BE2C (cell line): Measurements from ENCODE around the gene COL24A1.
"Not testable (repeated sequence)": the region's sequence is repeated elsewhere in the genome, so short reads cannot be mapped to it uniquely, and the experiment has no call there.

Experiments
- DNase-seq: peaks from one replicate; pipeline ENCODE4 v3.0.0-alpha.2; 2020
- H3K27me3 ChIP-seq: fragments of 250-450 bp; sonication (Bioruptor Pico); 2 replicates; pipeline ENCODE4 v1.5.1; 2020; ENCODE audit warnings: mild to moderate bottlenecking
- H3K36me3 ChIP-seq: fragments of 250-450 bp; sonication (Bioruptor Pico); 2 replicates; pipeline ENCODE4 v1.5.1; 2020; ENCODE audit warnings: mild to moderate bottlenecking
- H3K4me1 ChIP-seq: fragments of 250-450 bp; sonication (Bioruptor Pico); 2 replicates; pipeline ENCODE4 v1.5.1; 2020
- H3K4me3 ChIP-seq: 2 replicates; pipeline ENCODE4 v1.5.1; 2011; ENCODE audit warnings: low read depth, low read length
- H3K9me3 ChIP-seq: fragments of 250-450 bp; sonication (Bioruptor Pico); 2 replicates; pipeline ENCODE4 v1.5.1; 2020
- CTCF ChIP-seq: IDR thresholded peaks from 2 replicates; pipeline ENCODE4 v1.5.1; 2012; ENCODE audit warnings: mild to moderate bottlenecking, low read depth, low read length

COL24A1 gene

GRCh38 chr1:85836736-85837135 lies 319.8 kb downstream of the COL24A1 start:
- H3K9me3 ChIP-seq = no peaks in the 10 kb centered on the region
- no peak overlapping the region for H3K4me3 ChIP-seq
- no peak for TF ChIP-seq CTCF
- no peaks in the 10 kb centered on the region for H3K27me3 ChIP-seq
- no peaks in the 10 kb centered on the region for H3K36me3 ChIP-seq
- DNase-seq = no peak
- H3K4me1 ChIP-seq = no peaks in the 10 kb centered on the region

- H3K4me1 ChIP-seq, H3K36me3 ChIP-seq: not testable (repeated sequence)
Measured at GRCh38 chr1:85833165-85833564, 323.4 kb downstream of the COL24A1 start.

GRCh38 chr1:85830837-85831236 lies 325.7 kb downstream of the COL24A1 start:
- DNase-seq = no peak
- no peaks in the 10 kb centered on the region for H3K4me1 ChIP-seq
- no peaks in the 10 kb centered on the region for H3K27me3 ChIP-seq
- no peaks in the 10 kb centered on the region for H3K9me3 ChIP-seq
- H3K4me3 ChIP-seq = no peak overlapping the region
- H3K36me3 ChIP-seq = no peaks in the 10 kb centered on the region
- no peak for TF ChIP-seq CTCF

More at GRCh38 chr1:85833165-85833564, 323.4 kb downstream of the COL24A1 start:
- not testable (repeated sequence) for DNase-seq, H3K9me3 ChIP-seq, H3K27me3 ChIP-seq, H3K4me3 ChIP-seq

GRCh38 chr1:85824066-85824840 lies 332.3 kb downstream of the COL24A1 start:
- Histone ChIP-seq H3K36me3 (no peaks in the 10 kb centered on the region), H3K4me3 (no peak overlapping the region), H3K4me1 (no peaks in the 10 kb centered on the region), H3K9me3 (no peaks in the 10 kb centered on the region), H3K27me3 (no peaks in the 10 kb centered on the region)
- DNase-seq = no peak
- no peak for TF ChIP-seq CTCF

- H3K9me3 ChIP-seq = no peaks in the 10 kb centered on the region
- H3K4me1 ChIP-seq = no peaks in the 10 kb centered on the region
- H3K27me3 ChIP-seq = no peaks in the 10 kb centered on the region
- H3K36me3 ChIP-seq = no peaks in the 10 kb centered on the region
- no peak overlapping the region for H3K4me3 ChIP-seq
- no peak for DNase-seq
- no peak for TF ChIP-seq CTCF
Measured at GRCh38 chr1:85822696-85823095, 333.9 kb downstream of the COL24A1 start.

- H3K36me3 ChIP-seq = no peaks in the 10 kb centered on the region
- H3K4me3 ChIP-seq = no peak overlapping the region
- TF ChIP-seq CTCF = no peak
- H3K9me3 ChIP-seq = no peaks in the 10 kb centered on the region
- no peaks in the 10 kb centered on the region for H3K27me3 ChIP-seq
- H3K4me1 ChIP-seq = no peaks in the 10 kb centered on the region
- DNase-seq = no peak
Measured at GRCh38 chr1:85818371-85818770, 338.2 kb downstream of the COL24A1 start.
